Forelimb muscle (tissue), 1 donor: ENCODE results near the gene BRD9. TPM values are rescaled to one million over a fixed set of nuclear protein-coding genes. Genes with fewer than 3 reads are reported as not detected.
"Not testable (repeated sequence)": the region's sequence is repeated elsewhere in the genome, so short reads cannot be mapped to it uniquely, and the experiment has no call there.

Experiments used
- DNase-seq: peaks from one replicate; pipeline ENCODE4 v3.0.0-alpha.2; 2013; ENCODE audit warnings: low read depth
- polyA plus RNA-seq: library from polyadenylated mRNA; unstranded; fragments of 120-200 nt; gene quantifications from one replicate; pipeline ENCODE4 v1.2.1, GENCODE V29; 2013; ENCODE audit not compliant: insufficient read length

The BRD9 gene
- polyA plus RNA-seq, 1 donor: 26.9 TPM

DNA sequence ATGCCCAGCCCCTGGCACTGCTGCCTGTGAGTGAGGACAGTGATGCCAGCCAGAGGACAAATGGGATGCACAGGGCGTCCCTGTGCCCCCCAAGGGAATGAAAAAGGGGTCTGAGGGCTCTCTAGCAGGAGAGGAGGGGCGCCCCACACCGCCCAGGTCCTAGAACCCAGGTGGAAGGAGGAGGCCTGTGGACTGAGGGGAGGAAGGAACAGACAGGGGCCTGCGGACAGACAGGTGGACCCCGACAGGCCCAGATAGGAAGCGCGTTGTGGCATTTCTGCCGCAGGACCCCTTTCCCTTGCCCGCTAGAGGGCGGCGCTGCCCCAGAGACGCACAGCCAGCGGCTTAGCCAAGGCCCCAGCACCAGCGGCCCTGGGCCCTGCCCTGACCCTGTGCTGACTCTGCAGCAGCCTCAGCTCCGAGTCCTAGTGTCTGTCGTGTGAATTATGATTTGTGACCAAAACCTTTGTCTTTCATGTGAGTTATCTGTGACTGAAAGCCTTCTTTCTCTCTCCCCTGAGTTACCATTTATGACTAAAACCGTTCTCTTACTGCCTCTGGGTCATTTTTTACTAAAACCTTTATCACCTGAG lies 30.8 kb upstream of the BRD9 start:
- DNase-seq: peak; percentile 25

DNA sequence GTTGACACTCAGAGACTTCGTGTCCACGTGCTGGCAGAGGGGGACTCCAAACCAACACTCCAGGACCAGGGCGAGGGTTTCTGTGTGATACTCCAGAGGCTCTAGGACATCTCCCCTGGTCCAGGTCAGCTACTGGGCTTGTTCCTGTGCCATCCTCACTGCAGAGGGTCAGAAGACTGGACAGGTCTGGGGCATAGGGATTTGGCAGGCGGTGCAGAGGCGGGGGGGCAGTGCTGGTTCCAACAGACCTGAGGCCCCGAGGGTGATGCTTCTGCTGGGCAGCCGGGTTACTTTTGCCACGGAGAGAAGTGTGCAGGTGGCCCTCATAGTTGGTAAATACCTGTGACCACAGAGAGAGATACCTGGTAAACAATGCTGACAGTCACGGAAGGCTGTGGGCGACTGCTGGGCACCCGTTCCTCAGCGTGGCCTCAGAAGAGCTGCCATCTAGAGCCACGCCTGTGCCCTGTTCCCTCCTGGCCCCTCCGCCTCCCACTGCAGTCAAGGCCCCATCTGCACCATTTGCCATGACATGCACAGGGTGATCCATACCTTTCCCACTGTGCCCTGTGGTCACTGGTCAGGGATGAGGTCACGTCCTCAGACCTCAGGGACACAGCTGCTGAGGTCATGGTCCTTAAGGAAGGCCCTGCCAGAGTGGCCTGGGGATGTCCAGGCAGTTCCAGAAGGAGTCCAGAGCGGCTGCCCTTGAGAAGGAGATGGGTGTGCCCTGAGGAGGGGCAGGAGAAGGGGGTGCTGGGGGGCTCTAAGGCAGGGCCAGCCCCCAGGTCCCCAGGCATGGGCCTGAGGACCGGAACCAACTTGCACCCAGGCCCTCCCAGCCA lies 30.1 kb upstream of the BRD9 start:
- no peak for DNase-seq

DNA sequence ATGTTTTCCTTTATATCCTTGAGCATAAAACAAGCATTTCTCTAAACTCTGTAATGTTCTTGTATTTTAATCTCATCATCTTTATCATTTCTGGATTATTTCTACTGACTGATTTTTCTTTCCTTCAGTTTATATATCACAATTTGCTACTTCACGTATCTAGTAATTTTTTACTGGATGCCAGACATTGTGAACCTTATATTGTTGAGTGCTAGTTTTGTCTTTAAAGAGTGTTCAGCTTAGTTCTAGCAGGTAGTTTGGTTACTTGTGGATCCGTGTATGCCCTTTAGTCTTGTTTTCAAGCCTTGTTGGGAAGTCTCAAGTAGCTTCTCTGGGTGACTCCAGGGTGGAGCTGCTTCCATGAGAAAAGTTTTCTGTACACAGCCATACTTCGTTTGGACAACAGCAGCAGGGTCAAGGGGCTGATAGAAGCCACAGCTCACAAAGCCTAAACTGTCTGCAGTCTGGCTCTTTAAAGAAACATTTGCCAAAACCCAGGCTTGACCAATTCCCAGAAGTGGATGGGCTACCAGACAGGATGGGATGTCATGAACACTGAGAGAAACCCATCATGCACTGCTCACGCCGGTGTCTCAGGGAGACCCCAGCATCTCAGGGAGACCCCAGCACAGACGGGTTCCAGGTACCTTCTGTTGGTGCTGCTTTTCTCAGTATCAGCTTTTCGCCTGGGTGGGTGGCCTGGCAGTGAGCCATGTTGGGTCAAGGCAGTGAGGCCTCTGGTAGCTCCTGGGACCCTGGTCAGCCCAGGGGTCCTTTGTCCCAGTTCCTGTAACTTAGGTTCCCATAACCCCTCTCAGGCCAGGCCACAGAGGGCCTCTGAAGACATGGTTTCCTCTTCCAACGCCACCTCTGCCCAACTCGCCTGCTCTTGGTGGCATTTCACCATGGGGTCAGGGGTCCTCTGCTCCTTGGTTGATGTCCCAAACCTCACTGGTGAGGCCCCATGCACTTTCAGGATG lies 29.1 kb upstream of the BRD9 start:
- DNase-seq: no peak

DNA sequence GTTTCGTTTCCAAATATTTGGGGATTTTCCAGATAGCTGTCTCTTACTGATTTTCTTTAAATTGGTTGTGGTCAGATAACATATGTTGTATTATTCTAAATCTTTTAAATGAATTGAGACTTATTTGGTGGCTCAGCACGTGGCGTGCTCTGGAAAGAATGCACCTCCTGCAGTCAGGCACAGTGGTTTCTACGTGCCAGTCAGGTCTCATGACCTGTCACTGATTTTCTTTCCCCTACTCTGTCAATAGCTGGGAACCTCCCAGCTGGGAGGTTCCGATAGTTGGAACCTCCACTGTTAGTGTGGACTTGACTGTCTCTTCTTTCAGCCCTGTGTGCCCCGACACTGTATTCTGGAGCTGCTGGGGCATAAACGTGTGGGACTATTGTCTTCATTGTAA lies 27.7 kb upstream of the BRD9 start:
- no peak for DNase-seq

DNA sequence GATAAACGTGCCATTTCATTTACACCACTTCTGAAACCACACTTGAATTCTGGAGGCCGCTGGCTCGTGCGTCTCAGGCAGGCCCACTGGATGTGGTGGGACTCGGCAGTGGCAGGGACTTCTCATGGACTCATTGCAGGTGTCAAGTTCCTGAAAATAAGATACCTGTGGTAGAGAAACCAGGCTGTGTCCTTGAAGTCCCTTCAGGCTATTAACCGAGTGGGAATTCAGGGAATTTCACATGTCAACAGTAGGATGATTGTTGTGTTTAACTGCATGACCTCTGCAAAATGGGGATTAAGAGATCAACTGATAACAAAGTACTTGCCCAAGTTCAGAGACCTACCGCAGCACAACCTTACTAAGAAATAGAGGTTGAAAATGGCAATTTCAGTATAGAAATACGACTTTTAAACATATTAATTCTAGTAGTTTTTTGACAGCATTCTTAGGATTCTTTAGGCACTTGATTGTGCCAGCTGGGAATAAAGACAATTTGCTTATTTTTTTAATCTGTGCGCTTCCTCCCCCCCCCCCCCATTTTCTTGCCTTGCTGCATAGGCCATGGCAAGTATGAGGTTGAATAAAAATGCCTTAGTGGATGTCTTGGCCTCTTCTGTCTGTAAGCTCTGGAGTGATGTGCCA lies 26.9 kb upstream of the BRD9 start:
- DNase-seq: no peak

DNA sequence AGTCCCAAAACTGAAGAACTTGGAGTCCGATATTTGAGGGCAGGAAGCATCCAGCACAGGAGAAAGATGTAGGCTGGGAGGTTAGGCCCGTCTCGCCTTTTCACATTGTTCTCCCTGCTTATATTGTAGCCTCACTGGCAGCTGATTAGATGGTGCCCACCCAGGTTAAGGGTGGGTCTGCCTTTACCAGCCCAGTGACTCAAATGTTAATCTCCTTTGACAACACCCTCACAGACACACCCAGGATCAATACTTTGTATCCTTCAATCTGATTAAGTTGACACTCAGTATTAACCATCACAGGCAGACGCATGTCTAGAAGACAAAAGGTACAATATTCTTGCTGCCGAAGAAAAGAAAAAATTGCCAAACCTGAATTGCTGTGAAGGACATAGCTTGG lies 26.1 kb upstream of the BRD9 start:
- not testable (repeated sequence) for DNase-seq

DNA sequence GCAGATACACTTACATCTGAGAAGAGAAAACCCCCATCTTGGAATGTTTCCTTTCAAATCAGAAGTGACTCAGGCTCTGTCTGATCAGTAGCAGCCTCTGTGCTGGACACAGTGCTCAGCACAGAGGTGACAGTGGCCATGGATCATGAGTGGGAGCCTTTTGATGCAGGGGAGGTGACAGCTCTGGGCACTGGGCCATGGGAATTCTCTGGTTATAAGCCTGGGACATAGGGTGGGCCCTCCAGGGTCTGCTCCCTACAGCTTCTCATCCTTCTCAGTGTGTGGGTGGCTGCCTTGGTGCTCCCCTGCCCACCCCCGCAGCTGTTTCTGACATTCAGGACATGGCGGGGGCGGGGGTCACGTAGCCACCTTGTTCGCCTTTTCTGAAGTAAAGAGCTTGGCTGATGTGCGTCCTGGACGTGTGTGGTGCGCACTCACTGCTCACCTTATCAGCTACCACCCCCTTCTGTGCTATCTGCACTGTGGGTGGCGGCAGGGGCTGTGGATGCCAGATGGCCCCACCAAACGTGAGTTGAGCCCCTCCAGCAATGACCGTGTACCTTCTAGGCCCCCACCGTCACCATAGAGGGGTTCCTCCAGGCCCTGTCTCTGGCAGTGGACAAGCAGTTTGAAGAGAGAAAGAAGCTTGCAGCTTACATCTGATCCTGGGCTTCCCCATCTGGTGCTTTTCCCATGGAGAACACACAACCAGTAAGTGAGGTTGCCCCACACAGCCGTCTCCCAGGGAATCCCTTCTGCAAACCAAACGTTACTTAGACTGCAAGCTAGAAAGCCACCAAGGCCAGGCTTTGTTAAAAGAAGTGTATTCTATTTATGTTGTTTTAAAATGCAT lies 24.1 kb upstream of the BRD9 start:
- DNase-seq: no peak

DNA sequence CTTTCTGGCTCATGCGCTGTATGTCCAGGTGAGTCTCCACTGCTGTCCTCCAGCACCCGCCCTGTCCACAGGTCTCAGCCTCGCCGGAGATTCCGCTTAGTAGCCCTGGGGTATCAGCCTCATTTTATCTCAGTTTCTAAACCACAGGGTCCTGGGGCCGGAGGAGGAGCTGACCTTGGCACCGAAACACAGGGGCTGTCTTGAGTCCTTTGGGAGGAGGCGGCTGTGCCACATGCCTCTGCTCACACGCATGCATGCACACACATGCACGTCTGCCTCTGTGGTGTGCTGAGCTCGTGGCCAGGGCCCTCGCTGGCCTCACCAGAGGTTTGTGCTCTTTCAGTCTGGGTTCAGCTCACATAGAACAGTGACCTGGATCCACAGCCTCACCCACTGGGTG lies 23.3 kb upstream of the BRD9 start:
- DNase-seq: no peak

DNA sequence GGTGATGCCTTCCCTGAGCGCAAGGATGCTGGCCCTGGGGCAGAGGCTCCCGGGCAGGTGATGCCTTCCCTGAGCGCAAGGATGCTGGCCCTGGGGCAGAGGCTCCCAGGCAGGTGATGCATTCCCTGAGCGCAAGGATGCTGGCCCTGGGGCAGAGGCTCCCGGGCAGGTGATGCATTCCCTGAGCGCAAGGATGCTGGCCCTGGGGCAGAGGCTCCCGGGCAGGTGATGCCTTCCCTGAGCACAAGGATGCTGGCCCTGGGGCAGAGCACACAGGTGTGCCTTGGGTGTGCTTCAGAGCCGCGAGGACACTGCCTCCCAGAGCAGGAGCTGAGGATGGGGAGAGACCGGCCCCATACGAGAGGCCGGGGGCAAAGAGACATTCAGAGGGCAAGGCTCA lies 22.7 kb upstream of the BRD9 start:
- not testable (repeated sequence) for DNase-seq

DNA sequence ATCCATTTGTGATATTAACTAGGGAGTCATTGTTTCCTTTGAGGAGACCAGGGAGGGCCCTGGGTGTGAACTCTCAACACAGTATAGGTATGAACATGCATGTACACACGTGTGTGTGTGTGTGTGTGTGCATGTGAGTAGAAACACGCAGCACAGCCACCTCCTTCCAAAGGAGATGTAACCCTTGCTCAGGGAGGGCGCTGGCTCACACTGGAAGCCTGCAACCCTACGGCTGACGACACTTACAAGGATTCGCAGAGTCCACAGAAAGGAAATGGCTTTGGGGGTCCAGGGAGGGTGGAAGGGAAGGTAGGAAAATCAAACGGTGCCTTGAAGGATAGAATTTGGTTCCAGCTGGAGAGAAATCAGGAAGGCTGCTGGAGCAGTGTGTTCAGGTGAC lies 22.0 kb upstream of the BRD9 start:
- DNase-seq: no peak

DNA sequence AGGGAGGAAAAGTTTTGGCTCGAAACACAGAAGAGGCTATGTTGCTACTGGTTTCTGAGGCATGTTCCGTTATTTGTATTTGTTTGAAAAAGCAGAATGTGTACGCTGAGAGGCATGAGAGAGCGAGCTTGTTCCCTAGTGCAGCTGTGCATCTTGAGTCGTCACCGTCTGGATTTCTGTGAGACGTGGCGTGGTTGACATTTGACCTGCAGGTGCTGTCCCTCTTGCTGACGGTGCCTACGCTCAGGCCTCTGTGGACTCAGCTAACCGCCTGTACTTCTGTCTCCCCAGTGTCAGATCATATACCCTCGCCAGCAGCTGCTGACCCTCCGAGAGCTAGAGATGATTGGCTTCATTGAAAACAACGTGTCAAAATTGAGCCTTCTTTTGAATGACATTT lies 21.6 kb upstream of the BRD9 start:
- DNase-seq: no peak

DNA sequence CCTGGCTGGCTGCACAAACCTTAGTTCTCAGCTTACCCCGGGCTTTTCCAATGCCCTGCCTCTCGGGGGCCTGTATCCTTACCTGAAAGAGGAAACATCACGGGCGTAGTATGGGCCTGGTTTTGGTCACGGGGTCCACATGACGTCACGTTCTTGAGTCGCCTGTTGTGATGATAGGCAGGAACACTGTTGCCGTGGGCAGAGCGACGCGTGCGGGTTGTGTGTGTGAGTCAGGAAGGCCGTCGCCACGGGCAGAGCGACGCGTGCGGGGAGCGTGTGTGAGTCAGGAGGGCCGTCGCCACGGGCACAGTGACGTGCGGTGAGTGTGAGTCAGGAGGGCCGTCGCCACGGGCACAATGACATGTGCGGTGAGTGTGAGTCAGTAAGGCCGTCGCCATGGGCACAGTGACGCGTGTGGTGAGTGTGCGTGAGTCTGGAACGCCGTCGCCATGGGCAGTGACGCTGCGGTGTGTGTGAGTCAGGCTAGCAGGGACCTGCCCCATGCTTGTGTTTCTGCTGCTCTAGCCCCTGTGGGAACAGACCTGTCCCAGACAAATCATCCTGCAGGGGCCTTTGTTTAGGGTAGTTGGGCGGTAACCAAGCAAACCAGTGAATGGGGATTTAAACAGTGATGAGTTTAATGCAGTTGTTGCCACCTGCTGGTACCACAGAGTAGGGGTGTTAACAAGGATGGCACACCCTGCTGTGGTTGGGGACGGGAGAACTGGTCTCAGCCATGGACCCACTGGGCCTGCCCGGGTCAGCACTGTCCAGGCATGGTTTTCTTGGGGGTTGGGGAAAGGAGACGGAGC lies 19.9 kb upstream of the BRD9 start:
- DNase-seq: no peak

DNA sequence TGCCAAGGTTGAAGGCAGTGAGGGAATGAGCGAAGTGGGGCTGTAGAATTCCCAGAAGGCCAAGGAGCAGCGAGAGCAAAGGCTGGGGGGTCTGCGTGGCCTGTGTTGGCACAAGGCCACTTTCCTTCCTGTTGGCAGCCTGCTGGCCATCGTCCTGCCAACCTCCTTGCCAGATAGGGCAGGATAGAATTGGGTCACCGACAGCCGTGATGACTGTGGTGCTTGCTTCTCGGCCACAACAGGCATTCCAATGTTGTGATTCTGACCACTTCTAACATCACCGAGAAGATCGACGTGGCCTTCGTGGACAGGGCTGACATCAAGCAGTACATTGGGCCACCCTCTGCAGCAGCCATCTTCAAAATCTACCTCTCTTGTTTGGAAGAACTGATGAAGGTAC lies 19.0 kb upstream of the BRD9 start:
- no peak for DNase-seq

DNA sequence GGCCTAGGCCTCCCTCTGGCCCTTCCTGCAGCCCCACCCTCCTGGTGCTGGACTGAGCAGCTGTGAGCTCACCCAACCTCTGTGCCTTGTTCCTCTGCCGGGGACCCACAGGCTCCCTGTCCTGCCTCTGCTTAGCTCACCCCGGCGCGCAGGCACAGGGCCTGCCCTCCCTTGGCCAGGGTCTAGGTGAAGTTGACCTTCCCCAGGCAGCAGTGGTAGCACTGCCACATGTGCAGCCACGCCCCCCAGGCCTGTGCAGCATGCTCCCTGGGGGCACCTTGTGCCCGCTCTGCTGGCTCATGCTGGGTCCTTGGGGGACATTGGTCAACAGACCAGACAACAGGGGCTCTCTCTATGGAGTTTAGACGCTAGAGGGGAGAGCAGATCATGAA lies 18.2 kb upstream of the BRD9 start:
- no peak for DNase-seq

DNA sequence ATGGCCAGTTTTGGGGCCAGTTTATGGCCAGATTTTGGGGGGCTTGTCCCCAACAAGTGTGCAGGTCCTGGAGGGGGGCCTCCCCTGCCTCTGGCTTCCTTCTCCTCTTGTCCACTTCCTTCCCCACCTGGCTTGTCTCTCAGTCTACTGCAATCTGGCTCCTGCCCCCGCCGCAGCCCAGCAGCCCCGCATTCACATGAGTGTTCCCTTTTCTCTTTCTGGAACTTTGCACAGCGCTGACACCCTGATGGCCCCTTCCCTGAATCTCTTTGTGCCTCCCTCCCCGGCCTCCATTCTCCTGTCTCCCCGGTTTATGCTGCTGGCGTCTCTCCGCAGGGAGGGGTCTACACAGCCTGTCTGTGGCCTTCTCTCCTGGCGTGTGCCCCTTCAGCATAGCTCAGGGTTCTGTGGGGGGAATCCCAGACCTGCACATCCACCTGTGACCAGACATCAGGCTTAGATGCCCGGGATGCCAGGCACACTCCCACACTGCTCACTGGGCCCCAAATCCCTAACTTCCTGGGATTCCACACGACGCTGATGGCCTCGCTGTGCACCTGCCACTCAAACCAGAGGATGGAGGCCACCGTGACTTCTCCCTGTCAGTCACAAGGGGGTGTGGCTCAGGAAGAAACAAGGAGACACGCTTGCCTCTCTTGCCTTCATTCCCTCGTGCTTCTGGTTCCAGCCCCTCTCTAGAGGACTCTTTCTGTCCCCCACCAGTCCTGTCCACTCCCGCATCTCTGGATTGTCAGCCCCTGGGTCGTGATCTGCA lies 17.6 kb upstream of the BRD9 start:
- DNase-seq: no peak

DNA sequence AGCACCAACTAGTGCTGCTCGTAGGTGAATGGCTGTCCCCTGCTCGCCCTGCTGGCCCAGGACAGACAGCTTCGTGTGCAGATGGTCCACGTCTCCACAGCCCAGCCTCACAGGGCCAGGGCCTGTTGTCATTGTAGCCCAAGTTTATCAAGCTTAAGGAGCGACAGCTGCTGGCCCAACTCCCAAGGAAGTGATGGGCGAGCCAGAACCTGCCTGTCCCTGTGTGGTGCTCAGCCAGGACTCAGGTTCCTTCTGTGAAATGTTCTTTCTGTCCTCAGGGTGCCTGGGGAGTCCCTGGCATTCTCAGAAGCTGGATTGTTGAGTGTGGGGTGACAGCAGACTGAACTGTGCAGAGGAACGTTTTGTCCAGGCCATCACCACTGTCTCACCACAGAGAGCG lies 16.5 kb upstream of the BRD9 start:
- no peak for DNase-seq

DNA sequence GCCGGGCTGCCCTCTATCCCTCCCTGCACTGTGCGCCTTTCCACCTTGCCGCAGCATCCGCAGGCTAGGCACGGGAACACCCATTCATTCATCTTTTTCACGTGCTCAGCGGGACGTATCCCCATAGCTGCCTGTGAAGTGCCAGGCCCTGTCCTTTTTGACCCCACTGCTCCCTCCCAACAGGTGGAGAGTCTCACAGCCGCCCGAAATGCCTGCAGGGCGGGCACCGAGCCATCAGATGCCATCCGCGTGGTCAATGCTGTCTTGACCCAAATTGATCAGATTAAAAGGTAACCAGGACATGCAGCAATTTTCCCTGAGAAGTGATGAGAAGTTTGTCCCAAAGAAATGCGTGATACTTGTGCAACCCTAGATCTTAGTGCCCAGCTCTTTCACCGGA lies 15.6 kb upstream of the BRD9 start:
- no peak for DNase-seq

DNA sequence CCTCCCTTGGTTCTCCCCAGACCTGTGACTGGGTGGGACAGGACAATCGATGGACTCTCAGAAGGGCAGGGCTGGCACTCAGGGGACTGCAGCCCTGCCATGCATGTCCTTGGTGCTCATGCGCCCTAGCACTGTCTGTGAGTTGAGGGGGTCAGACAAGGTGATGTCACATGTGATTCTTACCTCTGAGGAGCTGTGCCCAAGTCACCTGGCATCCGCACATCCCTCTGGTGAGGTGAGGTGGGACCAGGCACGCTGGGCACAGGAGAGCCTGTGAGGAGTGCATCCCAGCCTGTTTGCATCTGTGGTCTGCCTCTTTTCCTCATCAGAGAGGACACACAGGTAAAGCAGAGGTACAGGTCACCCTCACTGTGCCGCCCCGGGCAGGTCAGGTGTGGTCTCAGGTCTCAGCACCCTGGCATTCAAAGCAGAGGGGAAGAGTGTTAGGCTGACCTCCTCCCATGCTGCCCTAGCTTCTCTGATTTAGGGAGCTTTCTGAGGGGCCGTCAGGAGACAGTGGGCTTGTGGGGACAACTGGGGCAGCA lies 14.8 kb upstream of the BRD9 start:
- no peak for DNase-seq

DNA sequence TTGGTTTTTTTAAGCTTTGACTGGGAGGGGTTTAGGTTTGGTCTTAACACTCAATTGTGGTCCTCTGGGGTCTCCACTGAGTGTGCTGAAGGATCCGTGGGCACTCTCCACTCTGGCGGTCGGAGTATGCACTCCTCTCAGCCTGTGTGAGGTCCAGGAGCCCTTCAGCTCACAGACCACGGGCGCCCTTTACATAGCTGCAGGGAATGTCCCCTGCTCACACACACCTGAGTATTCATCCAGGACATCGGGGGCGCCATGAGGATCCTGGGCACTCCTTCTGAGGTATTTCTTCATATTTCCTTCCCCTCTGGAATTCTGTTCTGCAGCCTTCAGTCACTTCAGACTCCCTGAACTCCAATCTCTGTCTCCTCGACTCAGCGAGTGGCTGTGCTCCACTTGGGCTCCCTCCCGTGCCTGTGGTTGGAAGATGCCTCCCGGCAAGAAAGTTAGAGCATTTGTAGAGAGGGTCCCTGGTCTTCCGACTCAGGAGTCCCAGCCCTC lies 12.6 kb upstream of the BRD9 start:
- DNase-seq: no peak
